ENCODE measurements around the gene NXPH2.

Gene NXPH2

DNA sequence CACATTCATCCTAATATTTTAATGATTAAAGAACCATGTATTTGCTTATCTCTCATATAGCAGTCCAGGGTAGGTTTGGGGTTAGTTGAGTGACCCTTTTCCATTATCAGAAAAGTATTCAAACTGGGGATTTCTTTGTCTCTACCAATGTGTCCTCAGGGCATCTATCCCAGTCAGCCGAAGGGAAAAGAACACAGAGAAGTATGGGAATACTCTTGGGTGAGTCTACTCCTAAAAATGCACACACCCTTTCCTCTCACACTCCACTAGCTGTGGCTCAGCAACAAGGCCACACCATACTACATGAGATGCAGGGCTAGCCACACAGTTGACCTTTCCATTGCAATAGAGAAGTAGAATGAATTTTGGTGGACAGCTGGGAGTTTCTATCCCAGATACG is 114.3 kb downstream of the NXPH2 start:
- DNase-seq (ENCODE audit: low spot score) (no peak), ATAC-seq (ENCODE audit: low read depth) (0 out of 3 replicates have a peak, but pooled peaks have one; percentile 46)

DNA sequence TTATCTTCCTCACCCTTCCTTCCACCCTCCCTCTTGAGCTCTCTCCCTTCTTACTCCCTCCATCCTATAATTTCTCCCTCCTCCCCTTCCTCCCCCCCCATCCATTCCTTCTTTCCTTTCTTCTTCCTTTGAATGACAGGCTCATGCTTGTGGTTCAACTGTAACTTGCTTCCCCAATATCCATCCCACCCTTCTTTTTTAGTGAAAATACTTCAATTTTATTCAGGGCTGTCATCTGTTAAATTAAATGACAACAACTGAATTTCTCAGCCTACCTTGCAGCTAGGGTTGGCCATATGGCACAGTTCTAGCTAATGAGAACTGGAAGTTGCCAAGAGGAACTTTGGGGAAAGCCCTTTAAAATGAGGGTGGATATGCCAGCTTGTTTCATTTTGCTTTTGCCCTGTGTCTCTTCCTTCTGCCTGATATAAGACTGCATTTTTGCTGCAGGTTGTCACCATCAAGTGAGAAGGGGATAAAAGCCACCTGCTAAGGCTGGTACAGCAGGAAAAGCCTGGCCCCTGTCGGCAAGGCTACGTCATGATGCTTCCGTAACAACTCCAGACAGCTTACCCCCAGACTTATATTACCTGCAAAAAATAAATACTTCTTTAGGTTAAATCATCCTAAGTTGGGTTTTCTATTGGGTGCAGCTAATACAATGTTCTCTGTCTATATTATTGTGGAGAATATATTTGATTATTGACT is 121.8 kb downstream of the NXPH2 start:
- DNase-seq (ENCODE audit: low spot score) (no peak), ATAC-seq (ENCODE audit: low read depth) (no peak)
- Histone ChIP-seq H3K4me3 (ENCODE audit: severe bottlenecking) (no peak overlapping the region), H3K4me1 (ENCODE audit: insufficient read depth, poor library complexity, severe bottlenecking) (no peaks in the 10 kb centered on the region), H3K27me3 (ENCODE audit: insufficient read depth, poor library complexity, severe bottlenecking) (no peaks in the 10 kb centered on the region), H3K27ac (ENCODE audit: poor library complexity, severe bottlenecking) (no peak overlapping the region), H3K9me3 (ENCODE audit: severe bottlenecking) (no peaks in the 10 kb centered on the region), H3K36me3 (ENCODE audit: low read depth) (no peaks in the 10 kb centered on the region)
- no peak for TF ChIP-seq CTCF (IDR thresholded peaks at IDR 0.05; ENCODE audit: poor library complexity, severe bottlenecking)

More for the DNA sequence above, 114.3 kb downstream of the NXPH2 start:
- H3K36me3 ChIP-seq (ENCODE audit: low read depth), result no peaks in the 10 kb centered on the region
- no peaks in the 10 kb centered on the region for H3K4me1 ChIP-seq (ENCODE audit: insufficient read depth, poor library complexity, severe bottlenecking)
- no peaks in the 10 kb centered on the region for H3K9me3 ChIP-seq (ENCODE audit: severe bottlenecking)
- H3K27ac ChIP-seq (ENCODE audit: poor library complexity, severe bottlenecking), result no peak overlapping the region
- no peak overlapping the region for H3K4me3 ChIP-seq (ENCODE audit: severe bottlenecking)
- TF ChIP-seq CTCF (IDR thresholded peaks at IDR 0.05; ENCODE audit: poor library complexity, severe bottlenecking), result no peak
- H3K27me3 ChIP-seq (ENCODE audit: insufficient read depth, poor library complexity, severe bottlenecking), result no peaks in the 10 kb centered on the region

DNA sequence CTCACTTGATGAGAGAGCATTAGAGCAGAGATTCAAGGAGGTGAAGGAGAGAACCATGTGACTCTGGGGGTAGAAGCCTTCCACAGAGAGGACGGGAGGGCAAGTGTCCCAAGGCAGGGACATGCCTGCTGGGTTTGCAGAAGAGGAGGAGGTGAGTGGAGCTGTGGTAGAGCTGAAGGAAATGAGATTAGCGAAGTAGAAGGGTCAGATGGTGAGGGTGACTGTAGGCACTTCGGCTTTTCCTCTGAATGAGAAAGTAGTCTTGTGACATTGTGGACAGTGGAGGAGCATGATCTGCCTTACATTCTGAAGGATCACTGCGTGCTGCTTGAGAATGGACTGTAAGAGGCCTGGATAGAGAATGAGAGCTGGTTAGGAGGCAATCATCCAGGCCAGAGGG is 126.0 kb downstream of the NXPH2 start:
- no peak for TF ChIP-seq CTCF (IDR thresholded peaks at IDR 0.05; ENCODE audit: poor library complexity, severe bottlenecking)
- DNase-seq (ENCODE audit: low spot score), result no peak

GRCh38 chr2:138652378-138652777 is 127.8 kb downstream of the NXPH2 start:
- Histone ChIP-seq H3K9me3 (ENCODE audit: severe bottlenecking) (no peaks in the 10 kb centered on the region), H3K27ac (ENCODE audit: poor library complexity, severe bottlenecking) (no peak overlapping the region), H3K27me3 (ENCODE audit: insufficient read depth, poor library complexity, severe bottlenecking) (no peaks in the 10 kb centered on the region), H3K4me1 (ENCODE audit: insufficient read depth, poor library complexity, severe bottlenecking) (no peaks in the 10 kb centered on the region), H3K4me3 (ENCODE audit: severe bottlenecking) (no peak overlapping the region), H3K36me3 (ENCODE audit: low read depth) (no peaks in the 10 kb centered on the region)
- TF ChIP-seq CTCF (IDR thresholded peaks at IDR 0.05; ENCODE audit: poor library complexity, severe bottlenecking), result no peak
- no peak for ATAC-seq (ENCODE audit: low read depth)
- no peak for DNase-seq (ENCODE audit: low spot score)

More for the DNA sequence above, 126.0 kb downstream of the NXPH2 start:
- ATAC-seq (ENCODE audit: low read depth), result no peak
- H3K4me1 ChIP-seq (ENCODE audit: insufficient read depth, poor library complexity, severe bottlenecking), result no peaks in the 10 kb centered on the region
- H3K27me3 ChIP-seq (ENCODE audit: insufficient read depth, poor library complexity, severe bottlenecking), result no peaks in the 10 kb centered on the region
- no peak overlapping the region for H3K4me3 ChIP-seq (ENCODE audit: severe bottlenecking)
- no peak overlapping the region for H3K27ac ChIP-seq (ENCODE audit: poor library complexity, severe bottlenecking)
- H3K36me3 ChIP-seq (ENCODE audit: low read depth), result no peaks in the 10 kb centered on the region
- H3K9me3 ChIP-seq (ENCODE audit: severe bottlenecking), result no peaks in the 10 kb centered on the region

DNA sequence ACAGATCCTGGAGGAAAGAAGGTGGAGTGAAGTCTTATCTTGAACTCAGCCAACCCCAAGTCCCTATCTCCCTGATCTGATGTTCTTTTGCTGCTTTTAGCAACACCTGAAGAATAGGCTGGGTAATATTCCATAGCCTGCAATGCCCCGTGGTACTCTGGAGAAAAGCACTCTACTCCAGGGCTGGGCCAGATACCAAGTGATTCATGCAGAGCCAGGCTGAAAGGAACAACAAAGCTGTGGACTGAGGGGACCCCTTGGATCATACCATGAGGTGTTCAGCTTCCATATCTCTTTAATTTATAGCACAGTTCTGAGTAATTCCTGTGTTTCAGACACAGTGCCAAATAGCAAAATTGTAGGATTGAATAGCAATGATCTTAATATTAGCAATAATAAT is 130.6 kb downstream of the NXPH2 start:
- H3K27me3 ChIP-seq (ENCODE audit: insufficient read depth, poor library complexity, severe bottlenecking), result no peaks in the 10 kb centered on the region
- DNase-seq (ENCODE audit: low spot score) (no peak), ATAC-seq (ENCODE audit: low read depth) (no peak)
- no peaks in the 10 kb centered on the region for H3K36me3 ChIP-seq (ENCODE audit: low read depth)
- no peak overlapping the region for H3K4me3 ChIP-seq (ENCODE audit: severe bottlenecking)
- H3K4me1 ChIP-seq (ENCODE audit: insufficient read depth, poor library complexity, severe bottlenecking), result peaks cover 3% of the 10 kb centered on the region
- TF ChIP-seq CTCF (IDR thresholded peaks at IDR 0.05; ENCODE audit: poor library complexity, severe bottlenecking), result no peak
- no peak overlapping the region for H3K27ac ChIP-seq (ENCODE audit: poor library complexity, severe bottlenecking)
- no peaks in the 10 kb centered on the region for H3K9me3 ChIP-seq (ENCODE audit: severe bottlenecking)

Data from RWPE2 (cell line).